ENCODE measurements around the gene UGT1A7.

Gene UGT1A7

GRCh38 chr2:233663911-233664310, 17.8 kb upstream of the UGT1A7 start:
- DNase-seq (ENCODE audit: extremely low read depth, insufficient read length), result no peak
- H3K27me3 ChIP-seq (replicated peaks; ENCODE audit: control insufficient read depth, insufficient read depth, low read length), result no peaks in the 10 kb centered on the region
- TF ChIP-seq, protein P1, sequence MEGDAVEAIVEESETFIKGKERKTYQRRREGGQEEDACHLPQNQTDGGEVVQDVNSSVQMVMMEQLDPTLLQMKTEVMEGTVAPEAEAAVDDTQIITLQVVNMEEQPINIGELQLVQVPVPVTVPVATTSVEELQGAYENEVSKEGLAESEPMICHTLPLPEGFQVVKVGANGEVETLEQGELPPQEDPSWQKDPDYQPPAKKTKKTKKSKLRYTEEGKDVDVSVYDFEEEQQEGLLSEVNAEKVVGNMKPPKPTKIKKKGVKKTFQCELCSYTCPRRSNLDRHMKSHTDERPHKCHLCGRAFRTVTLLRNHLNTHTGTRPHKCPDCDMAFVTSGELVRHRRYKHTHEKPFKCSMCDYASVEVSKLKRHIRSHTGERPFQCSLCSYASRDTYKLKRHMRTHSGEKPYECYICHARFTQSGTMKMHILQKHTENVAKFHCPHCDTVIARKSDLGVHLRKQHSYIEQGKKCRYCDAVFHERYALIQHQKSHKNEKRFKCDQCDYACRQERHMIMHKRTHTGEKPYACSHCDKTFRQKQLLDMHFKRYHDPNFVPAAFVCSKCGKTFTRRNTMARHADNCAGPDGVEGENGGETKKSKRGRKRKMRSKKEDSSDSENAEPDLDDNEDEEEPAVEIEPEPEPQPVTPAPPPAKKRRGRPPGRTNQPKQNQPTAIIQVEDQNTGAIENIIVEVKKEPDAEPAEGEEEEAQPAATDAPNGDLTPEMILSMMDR (IDR thresholded peaks at IDR 0.05; ENCODE audit: insufficient read depth, low read length, poor library complexity, severe bottlenecking), result no peak
- no peaks in the 10 kb centered on the region for H3K36me3 ChIP-seq (ENCODE audit: control insufficient read depth, insufficient read depth, low read length)
- no peak overlapping the region for H3K4me3 ChIP-seq (replicated peaks; ENCODE audit: low read depth, low read length)

GRCh38 chr2:233668605-233669260, 13.0 kb upstream of the UGT1A7 start:
- TF ChIP-seq, protein P1 (IDR thresholded peaks at IDR 0.05; ENCODE audit: insufficient read depth, low read length, poor library complexity, severe bottlenecking), result no peak

GRCh38 chr2:233671290-233672161, 10.2 kb upstream of the UGT1A7 start, which contains the start of gene UGT1A9:
TSS of gene UGT1A9 (plus strand) at chr2:233671898. CDS start at chr2:233671935, 37 bp downstream.
- Histone ChIP-seq H3K4me3 (replicated peaks; ENCODE audit: low read depth, low read length) (no peak within 1 kb of the TSS), H3K36me3 (ENCODE audit: control insufficient read depth, insufficient read depth, low read length) (no peaks in the 10 kb centered on the region), H3K27me3 (replicated peaks; ENCODE audit: control insufficient read depth, insufficient read depth, low read length) (no peaks in the 10 kb centered on the region)
- TF ChIP-seq, protein P1 (IDR thresholded peaks at IDR 0.05; ENCODE audit: insufficient read depth, low read length, poor library complexity, severe bottlenecking), result no peak
- DNase-seq (ENCODE audit: extremely low read depth, insufficient read length), result no peak

More at GRCh38 chr2:233668605-233669260, 13.0 kb upstream of the UGT1A7 start:
- Histone ChIP-seq H3K36me3 (ENCODE audit: control insufficient read depth, insufficient read depth, low read length) (no peaks in the 10 kb centered on the region), H3K4me3 (replicated peaks; ENCODE audit: low read depth, low read length) (no peak overlapping the region), H3K27me3 (replicated peaks; ENCODE audit: control insufficient read depth, insufficient read depth, low read length) (no peaks in the 10 kb centered on the region)
- no peak for DNase-seq (ENCODE audit: extremely low read depth, insufficient read length)

GRCh38 chr2:233672886-233673285, 8.8 kb upstream of the UGT1A7 start:
- DNase-seq (ENCODE audit: extremely low read depth, insufficient read length), result no peak
- no peaks in the 10 kb centered on the region for H3K36me3 ChIP-seq (ENCODE audit: control insufficient read depth, insufficient read depth, low read length)
- TF ChIP-seq, protein P1 (IDR thresholded peaks at IDR 0.05; ENCODE audit: insufficient read depth, low read length, poor library complexity, severe bottlenecking), result no peak

GRCh38 chr2:233673896-233674295, 7.8 kb upstream of the UGT1A7 start:
- TF ChIP-seq, protein P1 (IDR thresholded peaks at IDR 0.05; ENCODE audit: insufficient read depth, low read length, poor library complexity, severe bottlenecking), result no peak
- H3K36me3 ChIP-seq (ENCODE audit: control insufficient read depth, insufficient read depth, low read length), result no peaks in the 10 kb centered on the region
- H3K4me3 ChIP-seq (replicated peaks; ENCODE audit: low read depth, low read length), result no peak overlapping the region
- no peak for DNase-seq (ENCODE audit: extremely low read depth, insufficient read length)
- H3K27me3 ChIP-seq (replicated peaks; ENCODE audit: control insufficient read depth, insufficient read depth, low read length), result no peaks in the 10 kb centered on the region

More at GRCh38 chr2:233672886-233673285, 8.8 kb upstream of the UGT1A7 start:
- no peaks in the 10 kb centered on the region for H3K27me3 ChIP-seq (replicated peaks; ENCODE audit: control insufficient read depth, insufficient read depth, low read length)
- no peak overlapping the region for H3K4me3 ChIP-seq (replicated peaks; ENCODE audit: low read depth, low read length)
